HepG2 (cell line): ENCODE results near the gene ZNF514. TPM values are rescaled to one million over a fixed set of nuclear protein-coding genes. Genes with fewer than 3 reads are reported as not detected.

Experiments
- HMG20A ChIP-seq: IDR thresholded peaks from 2 replicates; pipeline ENCODE4 v1.6.1; 2016; ENCODE audit warnings: borderline replicate concordance
- HOXA5 ChIP-seq: sonication (generic); formaldehyde crosslinking; IDR thresholded peaks from 2 replicates; pipeline ENCODE4 v1.4.0; 2020; ENCODE audit warnings: missing genetic modification reagents
- KMT2B ChIP-seq: IDR thresholded peaks from 2 replicates; pipeline ENCODE4 v1.6.1; 2016; ENCODE audit warnings: missing genetic modification reagents, missing compliant biosample characterization
- MAFF ChIP-seq: IDR thresholded peaks from 2 replicates; pipeline ENCODE4 v1.6.1; 2011; ENCODE audit warnings: low read depth, low read length, improper control_type of control experiment
- MXI1 ChIP-seq: IDR thresholded peaks from 3 replicates; pipeline ENCODE4 v1.6.1; 2012; ENCODE audit warnings: low read depth, low read length, inconsistent platforms, borderline replicate concordance
- NCOR1 ChIP-seq: fragments of 200-600 bp; sonication (generic); IDR thresholded peaks from 2 replicates; pipeline ENCODE4 v1.7.0; 2017; ENCODE audit warnings: antibody characterized with exemption, low read length, borderline replicate concordance
- NFKBIZ ChIP-seq: IDR thresholded peaks from 2 replicates; pipeline ENCODE4 v1.6.1; 2018; ENCODE audit warnings: missing genetic modification reagents, missing compliant biosample characterization
- RARA ChIP-seq: IDR thresholded peaks from 2 replicates; pipeline ENCODE4 v1.6.1; 2016; ENCODE audit warnings: missing genetic modification reagents, missing compliant biosample characterization
- REPIN1 ChIP-seq: sonication (generic); formaldehyde crosslinking; IDR thresholded peaks from 2 replicates; pipeline ENCODE4 v1.8.0; 2022; ENCODE audit warnings: missing genetic modification reagents, low read depth, mild to moderate bottlenecking, borderline replicate concordance
- RXRB ChIP-seq: IDR thresholded peaks from 2 replicates; pipeline ENCODE4 v1.6.1; 2016; ENCODE audit warnings: borderline replicate concordance, missing genetic modification reagents, missing compliant biosample characterization
- SOX5 ChIP-seq: IDR thresholded peaks from 2 replicates; pipeline ENCODE4 v1.6.1; 2016; ENCODE audit warnings: borderline replicate concordance
- TARDBP ChIP-seq: sonication (generic); formaldehyde crosslinking; IDR thresholded peaks from 2 replicates; pipeline ENCODE4 v1.8.0; 2022; ENCODE audit warnings: mild to moderate bottlenecking, missing genetic modification reagents
- YY1 ChIP-seq: IDR thresholded peaks from 2 replicates; pipeline ENCODE4 v1.6.1; 2011; ENCODE audit warnings: low read length, low read depth, moderate library complexity, mild to moderate bottlenecking; ENCODE audit not compliant: insufficient read depth, insufficient replicate concordance
- ZNF335 ChIP-seq: sonication (generic); formaldehyde crosslinking; IDR thresholded peaks from 2 replicates; pipeline ENCODE4 v1.4.0; 2020; ENCODE audit warnings: missing genetic modification reagents
- ZNF792 ChIP-seq: IDR thresholded peaks from 2 replicates; pipeline ENCODE4 v1.6.1; 2016
- ZNF879 ChIP-seq: sonication (generic); formaldehyde crosslinking; IDR thresholded peaks from 2 replicates; pipeline ENCODE4 v1.8.1; 2023; ENCODE audit warnings: missing genetic modification reagents
- polyA plus RNA-seq, 8 experiments: library from polyadenylated mRNA; depleted of rRNA in 3 of 8; stranded (reverse) in 7 of 8; unstranded in 1 of 8; fragments of >200 nt; fragmentation: Illumina TruSeq in 4 of 8; extraction: Trizol in 4 of 8; gene quantifications; 2 replicates each; pipeline versions ENCODE4 v1.2.1 to v1.2.3, GENCODE V29; 2011 to 2016; ENCODE audit warnings: low read depth in 4 of 8, missing spikeins in 1 of 8, mixed read lengths in 1 of 8; ENCODE audit not compliant: insufficient read depth in 1 of 8
- total RNA-seq, 5 experiments: library from RNA; depleted of rRNA; stranded (reverse); fragments of >200 nt; fragmentation: Illumina TruSeq; extraction: Trizol; gene quantifications; 2 replicates each; pipeline ENCODE4 v1.2.3, GENCODE V29; 2016; ENCODE audit warnings: low read depth in 1 of 5
- TF ChIP-seq, protein P1 (sequence below): sonication (generic); formaldehyde crosslinking; IDR thresholded peaks from 2 replicates; pipeline ENCODE4 v1.4.0; 2020; ENCODE audit warnings: missing genetic modification reagents, borderline replicate concordance
- TF ChIP-seq, protein P2 (sequence below): IDR thresholded peaks from 2 replicates; pipeline ENCODE4 v1.6.1; 2018; ENCODE audit warnings: missing genetic modification reagents, mild to moderate bottlenecking, missing compliant biosample characterization
- TF ChIP-seq, protein P3 (sequence below), 2 experiments: sonication (generic) in 1 of 2; formaldehyde crosslinking in 1 of 2; IDR thresholded peaks; 2 replicates each; pipeline versions ENCODE4 v1.4.0 to v1.6.1; 2018 to 2020; ENCODE audit warnings: missing genetic modification reagents in 2 of 2, borderline replicate concordance in 1 of 2, low read depth in 1 of 2, mild to moderate bottlenecking in 1 of 2, missing biosample characterization in 1 of 2
- TF ChIP-seq, protein P4 (sequence below): sonication (generic); IDR thresholded peaks from 2 replicates; pipeline ENCODE4 v1.6.1; 2016; ENCODE audit warnings: low read depth, borderline replicate concordance
- TF ChIP-seq, protein P5 (sequence below): sonication (generic); formaldehyde crosslinking; IDR thresholded peaks from 2 replicates; pipeline ENCODE4 v1.5.0; 2020; ENCODE audit warnings: mild to moderate bottlenecking, missing genetic modification reagents, moderate library complexity

Gene ZNF514
- total and polyA plus RNA-seq, 2 of the 13 experiments (the other 11 are each of a cell fraction or from before 2014, with no cell fraction given) = 15.2 to 18.7 TPM

DNA sequence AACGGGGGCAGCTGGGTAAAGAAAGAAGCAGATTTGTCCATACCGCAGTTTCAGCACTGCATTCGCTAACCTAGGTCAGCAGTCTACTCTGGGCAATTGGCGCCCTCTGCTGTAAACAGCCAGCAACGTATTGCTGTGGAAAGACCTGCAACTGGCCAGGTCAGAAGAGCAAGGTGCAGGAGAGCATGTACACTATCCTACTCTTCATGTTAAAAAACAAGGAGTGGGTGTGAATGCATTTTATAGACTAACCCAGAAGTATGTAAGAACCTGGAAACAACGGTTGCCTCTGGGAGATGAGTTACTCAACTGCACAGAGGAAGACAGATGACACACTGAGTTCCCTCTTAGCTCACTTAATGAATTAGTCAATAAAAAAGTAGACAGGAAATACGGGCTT, 44.2 kb downstream of the ZNF514 start (continued):
- TF ChIP-seq, protein P1, sequence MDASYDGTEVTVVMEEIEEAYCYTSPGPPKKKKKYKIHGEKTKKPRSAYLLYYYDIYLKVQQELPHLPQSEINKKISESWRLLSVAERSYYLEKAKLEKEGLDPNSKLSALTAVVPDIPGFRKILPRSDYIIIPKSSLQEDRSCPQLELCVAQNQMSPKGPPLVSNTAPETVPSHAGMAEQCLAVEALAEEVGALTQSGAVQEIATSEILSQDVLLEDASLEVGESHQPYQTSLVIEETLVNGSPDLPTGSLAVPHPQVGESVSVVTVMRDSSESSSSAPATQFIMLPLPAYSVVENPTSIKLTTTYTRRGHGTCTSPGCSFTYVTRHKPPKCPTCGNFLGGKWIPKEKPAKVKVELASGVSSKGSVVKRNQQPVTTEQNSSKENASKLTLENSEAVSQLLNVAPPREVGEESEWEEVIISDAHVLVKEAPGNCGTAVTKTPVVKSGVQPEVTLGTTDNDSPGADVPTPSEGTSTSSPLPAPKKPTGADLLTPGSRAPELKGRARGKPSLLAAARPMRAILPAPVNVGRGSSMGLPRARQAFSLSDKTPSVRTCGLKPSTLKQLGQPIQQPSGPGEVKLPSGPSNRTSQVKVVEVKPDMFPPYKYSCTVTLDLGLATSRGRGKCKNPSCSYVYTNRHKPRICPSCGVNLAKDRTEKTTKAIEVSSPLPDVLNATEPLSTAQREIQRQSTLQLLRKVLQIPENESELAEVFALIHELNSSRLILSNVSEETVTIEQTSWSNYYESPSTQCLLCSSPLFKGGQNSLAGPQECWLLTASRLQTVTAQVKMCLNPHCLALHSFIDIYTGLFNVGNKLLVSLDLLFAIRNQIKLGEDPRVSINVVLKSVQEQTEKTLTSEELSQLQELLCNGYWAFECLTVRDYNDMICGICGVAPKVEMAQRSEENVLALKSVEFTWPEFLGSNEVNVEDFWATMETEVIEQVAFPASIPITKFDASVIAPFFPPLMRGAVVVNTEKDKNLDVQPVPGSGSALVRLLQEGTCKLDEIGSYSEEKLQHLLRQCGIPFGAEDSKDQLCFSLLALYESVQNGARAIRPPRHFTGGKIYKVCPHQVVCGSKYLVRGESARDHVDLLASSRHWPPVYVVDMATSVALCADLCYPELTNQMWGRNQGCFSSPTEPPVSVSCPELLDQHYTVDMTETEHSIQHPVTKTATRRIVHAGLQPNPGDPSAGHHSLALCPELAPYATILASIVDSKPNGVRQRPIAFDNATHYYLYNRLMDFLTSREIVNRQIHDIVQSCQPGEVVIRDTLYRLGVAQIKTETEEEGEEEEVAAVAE = peak; percentile 47; the same call in 1 of the 2 replicates
- peak; percentile 50; the same call in 1 of the 2 replicates for TF ChIP-seq HOXA5
- TF ChIP-seq, protein P2, sequence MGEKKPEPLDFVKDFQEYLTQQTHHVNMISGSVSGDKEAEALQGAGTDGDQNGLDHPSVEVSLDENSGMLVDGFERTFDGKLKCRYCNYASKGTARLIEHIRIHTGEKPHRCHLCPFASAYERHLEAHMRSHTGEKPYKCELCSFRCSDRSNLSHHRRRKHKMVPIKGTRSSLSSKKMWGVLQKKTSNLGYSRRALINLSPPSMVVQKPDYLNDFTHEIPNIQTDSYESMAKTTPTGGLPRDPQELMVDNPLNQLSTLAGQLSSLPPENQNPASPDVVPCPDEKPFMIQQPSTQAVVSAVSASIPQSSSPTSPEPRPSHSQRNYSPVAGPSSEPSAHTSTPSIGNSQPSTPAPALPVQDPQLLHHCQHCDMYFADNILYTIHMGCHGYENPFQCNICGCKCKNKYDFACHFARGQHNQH (CRISPR knock-in tag) = peak; percentile 61; the same call in 1 of the 2 replicates
- 0 out of 2 replicates have a peak, but pooled peaks have one; percentile 59 for TF ChIP-seq ZNF792 (CRISPR knock-in tag)
- no peak for TF ChIP-seq KMT2B (CRISPR knock-in tag)
- TF ChIP-seq, protein P3, sequence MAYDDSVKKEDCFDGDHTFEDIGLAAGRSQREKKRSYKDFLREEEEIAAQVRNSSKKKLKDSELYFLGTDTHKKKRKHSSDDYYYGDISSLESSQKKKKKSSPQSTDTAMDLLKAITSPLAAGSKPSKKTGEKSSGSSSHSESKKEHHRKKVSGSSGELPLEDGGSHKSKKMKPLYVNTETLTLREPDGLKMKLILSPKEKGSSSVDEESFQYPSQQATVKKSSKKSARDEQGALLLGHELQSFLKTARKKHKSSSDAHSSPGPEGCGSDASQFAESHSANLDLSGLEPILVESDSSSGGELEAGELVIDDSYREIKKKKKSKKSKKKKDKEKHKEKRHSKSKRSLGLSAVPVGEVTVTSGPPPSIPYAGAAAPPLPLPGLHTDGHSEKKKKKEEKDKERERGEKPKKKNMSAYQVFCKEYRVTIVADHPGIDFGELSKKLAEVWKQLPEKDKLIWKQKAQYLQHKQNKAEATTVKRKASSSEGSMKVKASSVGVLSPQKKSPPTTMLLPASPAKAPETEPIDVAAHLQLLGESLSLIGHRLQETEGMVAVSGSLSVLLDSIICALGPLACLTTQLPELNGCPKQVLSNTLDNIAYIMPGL (CRISPR knock-in tag; IDR thresholded peaks at IDR 0.05; ENCODE audit: borderline replicate concordance in 1 of 2, low read depth in 1 of 2) = peak; percentile 66 to 83; a peak in 3 of 4 replicates
- 0 out of 2 replicates have a peak, but pooled peaks have one; percentile 45 for TF ChIP-seq TARDBP (CRISPR knock-in tag)
- no peak for TF ChIP-seq NFKBIZ
- 0 out of 2 replicates have a peak, but pooled peaks have one; percentile 21 for TF ChIP-seq SOX5 (CRISPR knock-in tag)
- TF ChIP-seq ZNF879 (CRISPR knock-in tag) = 0 out of 2 replicates have a peak, but pooled peaks have one; percentile 31
- TF ChIP-seq MAFF = peak; percentile 69
- TF ChIP-seq, protein P4, sequence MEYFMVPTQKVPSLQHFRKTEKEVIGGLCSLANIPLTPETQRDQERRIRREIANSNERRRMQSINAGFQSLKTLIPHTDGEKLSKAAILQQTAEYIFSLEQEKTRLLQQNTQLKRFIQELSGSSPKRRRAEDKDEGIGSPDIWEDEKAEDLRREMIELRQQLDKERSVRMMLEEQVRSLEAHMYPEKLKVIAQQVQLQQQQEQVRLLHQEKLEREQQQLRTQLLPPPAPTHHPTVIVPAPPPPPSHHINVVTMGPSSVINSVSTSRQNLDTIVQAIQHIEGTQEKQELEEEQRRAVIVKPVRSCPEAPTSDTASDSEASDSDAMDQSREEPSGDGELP = peak; percentile 31; the same call in 1 of the 2 replicates
- peak; percentile 56; the same call in 1 of the 2 replicates for TF ChIP-seq RXRB (CRISPR knock-in tag)
- TF ChIP-seq ZNF335 (CRISPR knock-in tag) = peak; percentile 95
- 0 out of 2 replicates have a peak, but pooled peaks have one; percentile 17 for TF ChIP-seq RARA (CRISPR knock-in tag)
- TF ChIP-seq YY1 = peak; percentile 26
- TF ChIP-seq HMG20A (CRISPR knock-in tag) = no peak
- TF ChIP-seq NCOR1 = 0 out of 2 replicates have a peak, but pooled peaks have one; percentile 21
- TF ChIP-seq MXI1 = no peak
- TF ChIP-seq, protein P5, sequence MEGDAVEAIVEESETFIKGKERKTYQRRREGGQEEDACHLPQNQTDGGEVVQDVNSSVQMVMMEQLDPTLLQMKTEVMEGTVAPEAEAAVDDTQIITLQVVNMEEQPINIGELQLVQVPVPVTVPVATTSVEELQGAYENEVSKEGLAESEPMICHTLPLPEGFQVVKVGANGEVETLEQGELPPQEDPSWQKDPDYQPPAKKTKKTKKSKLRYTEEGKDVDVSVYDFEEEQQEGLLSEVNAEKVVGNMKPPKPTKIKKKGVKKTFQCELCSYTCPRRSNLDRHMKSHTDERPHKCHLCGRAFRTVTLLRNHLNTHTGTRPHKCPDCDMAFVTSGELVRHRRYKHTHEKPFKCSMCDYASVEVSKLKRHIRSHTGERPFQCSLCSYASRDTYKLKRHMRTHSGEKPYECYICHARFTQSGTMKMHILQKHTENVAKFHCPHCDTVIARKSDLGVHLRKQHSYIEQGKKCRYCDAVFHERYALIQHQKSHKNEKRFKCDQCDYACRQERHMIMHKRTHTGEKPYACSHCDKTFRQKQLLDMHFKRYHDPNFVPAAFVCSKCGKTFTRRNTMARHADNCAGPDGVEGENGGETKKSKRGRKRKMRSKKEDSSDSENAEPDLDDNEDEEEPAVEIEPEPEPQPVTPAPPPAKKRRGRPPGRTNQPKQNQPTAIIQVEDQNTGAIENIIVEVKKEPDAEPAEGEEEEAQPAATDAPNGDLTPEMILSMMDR (CRISPR knock-in tag) = peak; percentile 97
- TF ChIP-seq REPIN1 (CRISPR knock-in tag) = peak; percentile 54; the same call in 1 of the 2 replicates
